Measurements from ENCODE around the gene SARDH.
"Not testable (repeated sequence)": the region's sequence is repeated elsewhere in the genome, so short reads cannot be mapped to it uniquely, and the experiment has no call there.

The SARDH gene

DNA sequence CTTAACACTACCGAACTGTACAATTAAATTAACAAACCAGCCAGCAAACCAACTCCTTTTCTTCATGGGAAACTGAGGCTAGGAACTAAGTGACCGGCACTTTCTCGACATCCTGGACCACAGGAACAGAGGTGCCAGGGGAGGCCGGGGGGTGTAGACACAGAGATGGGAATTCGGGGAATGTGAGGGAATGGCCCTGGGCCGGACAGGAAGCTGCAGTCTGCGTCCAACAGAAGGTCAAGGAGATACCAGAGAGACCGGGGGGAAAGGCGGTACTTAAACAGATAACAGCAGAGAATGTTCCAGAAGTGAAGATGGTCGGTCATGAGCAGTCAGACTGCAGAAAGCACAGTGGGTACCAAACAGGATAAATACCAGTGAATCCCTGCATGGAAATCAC is 61.7 kb downstream of the SARDH start:
- no peak for DNase-seq (ENCODE audit: insufficient read length, low spot score)
- no peak for FAIRE-seq

DNA sequence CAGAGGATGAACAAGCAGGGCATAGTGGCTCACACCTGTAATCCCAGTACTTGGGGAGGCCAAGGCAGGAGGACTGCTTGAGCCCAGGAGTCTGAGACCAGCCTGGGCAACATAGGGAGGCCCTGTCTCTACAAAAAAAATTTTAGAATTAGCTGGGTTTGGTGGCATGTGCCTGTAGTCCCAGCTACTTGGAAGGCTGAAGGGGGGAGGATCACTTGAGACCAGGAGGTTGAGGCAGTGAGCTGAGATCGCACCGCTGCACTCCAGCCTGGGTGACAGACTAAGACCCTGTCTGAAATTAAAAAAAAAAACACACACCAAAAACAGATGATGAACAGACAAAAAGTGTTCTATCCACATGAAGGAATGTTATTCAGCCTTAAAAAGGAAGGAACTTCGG is 62.4 kb downstream of the SARDH start:
- not testable (repeated sequence) for FAIRE-seq

DNA sequence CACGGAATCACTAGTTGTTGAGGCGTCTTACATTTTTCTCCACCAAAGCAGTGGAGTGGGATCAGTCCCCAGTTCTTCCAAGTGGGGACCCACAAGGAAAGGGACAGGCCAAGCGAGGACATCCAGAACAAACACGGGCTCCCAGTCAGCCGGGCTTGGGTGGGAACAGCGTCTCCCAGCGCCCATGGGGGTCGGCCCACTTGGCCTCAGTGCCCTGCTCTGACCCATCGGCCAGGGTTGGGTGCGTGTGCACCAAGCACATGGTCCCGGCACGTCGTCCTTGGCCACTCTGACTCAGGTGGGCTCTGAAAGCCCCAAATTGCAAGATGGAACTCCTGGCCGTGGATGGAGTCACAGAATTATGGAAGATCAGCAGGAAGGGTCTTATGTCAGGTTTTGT is 64.1 kb downstream of the SARDH start:
- no peak for FAIRE-seq

More for the DNA sequence above, 62.4 kb downstream of the SARDH start:
- DNase-seq (ENCODE audit: insufficient read length, low spot score) = not testable (repeated sequence)

DNA sequence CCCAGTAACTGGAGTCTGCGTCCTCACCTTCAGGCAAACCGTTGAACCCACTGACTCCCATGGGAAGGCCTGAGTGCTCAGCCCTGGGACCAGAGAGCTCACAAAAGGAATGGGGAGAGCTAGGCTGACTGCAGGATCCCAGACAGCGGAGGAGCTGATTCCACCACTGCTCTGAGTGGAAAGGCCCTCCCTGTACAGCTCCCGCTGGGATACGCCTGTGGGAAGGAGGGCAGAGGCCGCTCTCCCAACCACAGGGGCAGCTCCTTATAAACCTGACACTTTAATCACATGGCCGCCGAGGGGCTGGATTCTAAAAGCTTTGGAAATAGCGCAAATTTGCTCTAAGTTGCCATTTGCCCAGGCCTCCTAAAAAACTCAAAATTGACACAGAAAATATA is 64.9 kb downstream of the SARDH start:
- no peak for DNase-seq (ENCODE audit: insufficient read length, low spot score)
- no peak for FAIRE-seq

More for the DNA sequence above, 64.1 kb downstream of the SARDH start:
- DNase-seq (ENCODE audit: insufficient read length, low spot score) = no peak

DNA sequence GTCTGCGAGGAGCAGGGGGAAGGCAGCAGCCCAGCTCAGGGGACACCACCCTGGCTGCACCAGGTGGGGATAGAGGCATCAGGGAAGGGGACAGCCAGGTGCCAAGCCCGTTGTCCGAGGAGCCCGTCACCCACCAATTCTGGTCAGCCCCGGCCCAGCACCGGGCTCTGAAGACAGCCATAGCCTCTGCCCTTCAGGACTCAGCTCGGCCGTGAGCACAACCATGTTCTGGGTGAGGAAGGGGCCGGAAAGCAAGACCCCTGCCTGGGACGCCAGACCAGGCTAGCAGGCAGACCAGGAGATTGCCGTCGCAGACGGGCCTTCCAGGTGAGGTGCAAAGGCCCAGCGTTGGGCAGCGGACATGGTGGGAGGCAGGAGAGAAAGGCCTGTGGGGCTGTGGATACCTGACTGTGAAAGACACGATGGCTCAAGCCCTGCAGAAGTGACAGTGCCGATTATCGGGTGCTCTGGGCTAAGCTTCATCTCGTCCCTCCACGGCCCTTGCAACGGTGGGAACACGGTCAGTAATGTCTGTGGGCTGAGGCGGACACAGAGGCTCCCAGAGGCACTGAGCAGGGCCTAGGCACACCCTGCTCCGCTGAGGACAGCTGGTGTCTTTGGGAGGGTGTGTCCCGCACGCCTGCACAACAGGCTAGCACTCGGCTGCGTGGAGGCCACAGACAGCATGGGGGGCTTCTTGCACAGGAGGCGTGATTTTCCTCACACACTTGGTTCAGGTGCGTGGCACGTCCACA is 65.5 kb downstream of the SARDH start:
- FAIRE-seq = no peak

DNA sequence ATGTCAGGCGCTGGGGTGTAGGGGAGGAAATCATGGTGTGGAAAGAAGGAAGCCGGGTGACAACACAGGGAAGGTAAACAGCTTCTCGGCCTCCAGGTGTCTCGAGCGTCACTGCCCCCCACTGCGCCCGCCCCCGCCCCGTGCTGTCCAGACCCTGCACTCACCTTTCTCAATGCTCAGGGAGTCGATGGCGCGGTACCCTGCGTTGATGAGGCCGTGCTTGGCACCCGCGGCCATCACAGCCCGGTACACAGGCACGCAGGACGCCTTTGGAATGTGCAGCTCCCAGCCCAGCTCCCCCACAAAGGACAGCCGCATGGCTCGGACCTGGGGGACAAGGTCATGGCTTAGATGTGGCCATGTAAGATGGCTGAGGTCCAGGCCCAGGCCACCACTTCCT is 66.8 kb downstream of the SARDH start:
- DNase-seq (ENCODE audit: insufficient read length, low spot score) = no peak
- no peak for FAIRE-seq

More for the DNA sequence above, 65.5 kb downstream of the SARDH start:
- no peak for DNase-seq (ENCODE audit: insufficient read length, low spot score)

DNA sequence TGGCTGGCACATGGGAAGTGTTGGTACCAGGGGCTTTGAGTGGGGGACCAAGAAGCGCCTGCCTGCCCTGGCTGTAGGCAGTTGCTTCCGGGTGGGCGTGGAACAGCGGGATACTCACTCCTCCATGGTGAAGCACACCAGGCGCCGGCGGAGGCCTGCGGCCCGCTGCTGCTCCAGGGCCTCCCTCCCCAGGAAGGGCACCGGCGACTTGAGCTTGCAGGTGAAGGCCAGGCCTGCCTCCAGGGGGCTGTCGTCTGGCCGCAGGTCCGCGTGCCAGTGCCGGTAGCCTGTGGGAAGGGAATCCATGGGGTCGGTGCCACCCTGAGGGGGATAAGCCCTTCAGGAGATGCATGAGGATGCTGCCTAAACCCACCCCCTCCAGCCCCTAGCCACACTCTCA is 67.7 kb downstream of the SARDH start:
- no peak for FAIRE-seq
- DNase-seq (ENCODE audit: insufficient read length, low spot score) = no peak

DNA sequence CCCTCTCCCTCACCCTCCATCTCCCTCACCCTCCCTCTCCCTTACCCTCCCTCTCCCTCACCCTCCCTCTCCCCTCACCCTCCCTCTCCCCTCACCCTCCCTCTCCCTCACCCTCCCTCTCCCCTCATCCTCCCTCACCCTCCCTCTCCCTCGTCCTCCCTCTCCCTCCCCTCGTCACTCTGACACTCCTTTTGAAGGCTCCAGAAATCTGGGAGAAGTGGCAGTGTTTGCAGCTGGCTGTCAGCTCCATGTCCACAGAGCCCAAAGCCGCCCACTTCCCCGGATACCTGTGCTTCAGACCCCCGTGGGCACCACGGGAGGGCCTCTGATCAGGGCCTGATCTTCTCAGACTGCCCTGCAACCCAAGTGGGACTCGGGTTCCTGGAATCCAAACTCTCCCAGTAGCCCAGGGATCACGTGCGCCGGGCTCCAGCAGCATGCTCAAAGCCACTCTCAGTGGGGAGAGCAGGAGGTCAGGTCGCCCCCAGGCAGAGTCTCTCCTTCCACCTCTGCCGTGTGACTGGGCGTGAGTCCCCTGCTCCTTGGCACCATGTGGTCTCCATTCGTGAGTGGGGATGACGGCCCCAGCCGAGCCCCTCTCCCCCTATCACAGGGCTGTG is 68.9 kb downstream of the SARDH start:
- DNase-seq (ENCODE audit: insufficient read length, low spot score) (no peak), FAIRE-seq (no peak)

DNA sequence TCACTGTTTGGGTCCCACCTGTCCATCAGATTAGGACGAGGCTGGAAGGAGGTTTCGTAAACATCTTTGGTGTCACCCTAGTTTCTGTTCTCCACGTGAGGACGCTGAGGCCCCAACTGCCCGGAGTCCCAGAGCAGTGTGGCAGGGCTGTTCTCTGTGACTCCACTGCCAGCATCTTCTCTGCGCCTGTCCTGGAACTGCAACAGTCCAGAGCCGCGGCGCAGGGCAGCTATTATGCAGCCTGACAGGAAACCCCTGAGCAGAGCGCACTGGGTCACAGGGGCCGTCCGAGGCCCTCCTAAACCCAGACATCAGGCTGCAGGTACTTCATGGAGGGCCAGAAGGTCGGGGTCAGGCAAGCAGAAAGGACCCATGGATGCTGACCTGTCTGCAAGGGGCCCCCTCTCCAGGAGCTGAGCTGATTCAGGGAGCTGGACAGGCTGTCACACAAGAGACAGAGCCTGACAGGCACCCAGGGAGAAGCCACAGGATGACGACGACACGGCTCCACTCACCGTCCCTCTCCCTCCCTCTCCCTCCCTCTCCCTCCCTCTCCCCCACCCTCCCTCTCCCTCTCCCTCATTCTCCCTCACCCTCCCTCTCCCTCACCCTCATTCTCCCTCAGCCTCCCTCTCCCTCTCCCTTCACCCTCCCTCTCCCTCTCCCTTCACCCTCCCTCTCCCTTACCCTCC is 70.2 kb downstream of the SARDH start:
- DNase-seq (ENCODE audit: insufficient read length, low spot score) = no peak
- FAIRE-seq = no peak

DNA sequence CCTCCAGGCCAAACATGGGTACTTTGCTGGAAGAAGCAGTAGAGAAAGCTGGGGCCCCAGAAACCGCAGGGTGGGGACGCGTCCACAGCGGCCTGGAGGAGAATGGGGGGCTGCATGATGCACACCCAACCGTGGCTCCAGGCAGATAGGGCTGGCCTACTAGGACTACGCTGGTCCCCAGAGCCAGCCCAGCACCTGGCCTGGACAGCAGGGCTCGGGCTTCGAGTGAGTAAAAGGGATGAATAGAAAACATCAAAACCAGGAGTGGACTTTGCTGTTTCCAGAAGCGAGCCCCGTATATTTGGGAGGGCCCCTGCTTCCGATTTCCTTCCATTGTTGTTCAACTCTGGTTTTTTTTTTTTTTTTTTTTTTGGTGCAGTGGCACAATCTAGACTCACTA is 71.3 kb downstream of the SARDH start:
- FAIRE-seq = no peak

DNA sequence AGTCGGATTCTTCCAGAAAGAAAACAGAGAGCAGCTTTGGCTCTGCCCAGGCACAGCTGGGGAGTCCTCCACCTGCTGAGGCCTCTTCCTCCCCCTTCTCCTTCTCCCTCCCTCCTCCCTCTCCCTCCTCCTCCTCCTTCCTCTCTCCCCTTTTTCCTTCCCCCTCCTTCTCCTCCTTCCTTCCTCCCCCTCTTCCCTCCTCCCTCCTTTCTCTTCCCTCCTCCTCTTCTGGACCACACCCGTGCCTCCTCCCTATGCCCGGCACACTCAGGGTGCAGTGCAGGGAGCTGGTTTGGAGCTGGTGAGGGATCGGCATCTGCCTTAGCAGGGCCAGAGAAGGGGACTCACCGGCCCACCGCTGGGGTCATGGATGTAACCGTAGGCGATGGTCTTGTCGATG is 71.8 kb downstream of the SARDH start:
- DNase-seq (ENCODE audit: insufficient read length, low spot score) (no peak), FAIRE-seq (no peak)

More for the DNA sequence above, 71.3 kb downstream of the SARDH start:
- no peak for DNase-seq (ENCODE audit: insufficient read length, low spot score)

DNA sequence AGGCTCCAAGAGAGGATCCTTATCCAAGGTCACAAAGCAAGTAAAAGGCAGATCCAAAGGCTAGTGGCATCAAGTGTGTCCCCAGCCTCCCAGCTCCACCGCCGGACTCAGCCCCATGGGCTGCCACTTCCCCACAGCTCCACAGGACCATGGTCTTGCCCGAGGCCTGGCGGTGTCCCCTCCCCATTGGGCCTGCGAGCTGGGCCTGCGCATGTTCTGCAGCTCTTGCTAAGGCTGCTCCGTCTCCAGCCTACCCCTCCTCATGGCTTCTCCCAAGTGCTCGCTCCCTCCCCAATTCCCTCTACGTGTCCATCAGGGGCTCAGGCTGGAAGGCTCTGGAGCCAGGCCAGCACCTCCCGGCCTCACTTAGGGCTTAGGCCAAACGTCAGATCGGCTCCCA is 72.6 kb downstream of the SARDH start:
- no peak for FAIRE-seq
- DNase-seq (ENCODE audit: insufficient read length, low spot score) = no peak

DNA sequence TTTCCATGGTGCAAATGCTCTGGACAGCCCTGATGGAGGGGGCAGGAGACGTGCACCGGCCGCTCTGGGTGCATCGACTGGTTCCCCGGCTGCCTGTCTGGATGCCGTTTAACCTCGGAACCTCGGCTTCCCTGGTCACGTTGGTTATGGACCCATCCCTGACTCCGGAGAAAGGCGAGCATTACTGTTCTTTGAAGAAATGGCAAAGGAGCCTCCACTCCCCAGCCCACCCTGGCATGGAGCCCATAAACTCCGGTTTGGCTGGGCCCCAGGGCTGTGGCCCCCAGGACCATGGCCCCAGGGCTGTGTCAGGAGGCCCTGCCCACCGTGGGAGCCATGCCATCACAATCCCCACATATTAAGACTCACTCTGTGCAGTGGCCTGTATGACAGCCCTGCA is 73.1 kb downstream of the SARDH start:
- FAIRE-seq (no peak), DNase-seq (ENCODE audit: insufficient read length, low spot score) (no peak)

DNA sequence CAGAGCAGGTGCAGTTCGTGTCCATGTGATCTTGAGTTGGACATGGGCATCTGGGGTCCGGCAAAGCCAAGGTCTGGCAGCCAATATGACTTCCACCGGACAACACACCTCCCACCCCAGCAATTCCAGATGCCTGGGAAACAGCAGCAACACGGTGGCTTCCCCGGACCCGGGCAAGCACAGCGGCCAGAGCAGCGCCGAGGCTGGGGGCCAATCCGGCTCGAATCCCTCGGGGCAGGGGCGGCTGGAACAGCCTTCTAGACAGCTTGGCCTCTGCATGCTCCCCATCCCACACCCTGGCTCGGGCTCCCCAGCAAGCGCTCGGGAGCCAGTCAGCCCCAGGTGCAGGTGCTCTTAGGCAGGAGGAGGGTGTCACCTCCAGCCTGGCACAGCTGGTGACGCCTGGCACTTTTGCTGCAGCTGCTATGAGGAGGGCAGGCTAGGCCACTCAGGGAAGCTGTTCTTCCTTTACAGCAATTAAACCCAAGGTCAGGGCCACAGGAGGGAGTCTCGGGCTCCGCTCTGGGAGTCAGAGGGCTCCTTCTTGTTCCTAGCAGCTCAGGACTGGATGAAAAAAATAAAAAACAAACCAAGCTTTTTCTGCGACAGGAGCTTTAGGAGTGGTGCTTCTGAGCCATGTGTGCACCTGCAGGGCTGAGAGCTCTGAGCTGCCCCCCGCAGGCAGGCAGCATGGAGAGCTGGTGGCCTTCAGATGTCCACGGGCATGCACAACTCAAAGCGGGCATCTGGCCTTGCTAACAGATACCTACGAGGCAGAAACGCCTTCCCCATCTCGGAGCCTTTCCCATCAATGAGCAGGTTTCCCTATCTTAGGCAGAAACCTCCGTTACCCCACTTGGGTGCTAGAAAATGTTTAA is 73.7 kb downstream of the SARDH start:
- DNase-seq (ENCODE audit: insufficient read length, low spot score) (no peak), FAIRE-seq (no peak)

DNA sequence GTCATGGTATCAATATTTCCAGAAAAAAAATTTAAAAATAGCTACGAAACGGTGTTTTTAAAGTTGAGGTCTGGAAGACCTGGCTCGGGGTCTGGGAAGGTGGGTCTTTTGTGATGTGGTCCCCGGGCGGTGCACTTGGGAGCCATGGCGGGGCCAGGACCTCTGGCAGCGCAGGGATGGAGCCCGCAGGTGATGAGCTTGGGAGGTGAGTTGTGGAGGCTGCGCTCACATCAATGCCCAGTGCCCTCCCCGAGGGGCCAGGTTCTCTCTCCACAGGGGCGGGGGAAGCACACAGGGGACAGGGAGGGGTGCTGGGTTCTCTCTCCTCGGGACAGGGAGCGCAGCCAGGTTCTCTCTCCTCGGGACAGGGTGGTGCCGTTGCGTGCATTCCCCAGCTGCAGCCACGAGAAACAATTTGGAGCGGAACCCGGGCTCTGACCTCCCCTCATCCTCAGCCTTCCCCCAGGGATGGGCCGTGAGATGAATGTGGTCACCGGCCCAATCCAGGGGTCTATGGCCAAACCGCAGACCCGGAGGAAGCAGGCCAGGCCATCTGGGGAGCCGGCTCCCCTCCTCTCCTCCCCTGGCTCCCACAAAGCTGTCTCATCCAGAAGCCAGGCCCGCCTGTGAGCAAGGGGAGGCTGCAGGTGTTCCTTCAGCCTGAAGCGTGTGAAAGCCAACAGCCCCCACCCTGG is 76.2 kb downstream of the SARDH start:
- DNase-seq (ENCODE audit: insufficient read length, low spot score) (no peak), FAIRE-seq (no peak)

DNA sequence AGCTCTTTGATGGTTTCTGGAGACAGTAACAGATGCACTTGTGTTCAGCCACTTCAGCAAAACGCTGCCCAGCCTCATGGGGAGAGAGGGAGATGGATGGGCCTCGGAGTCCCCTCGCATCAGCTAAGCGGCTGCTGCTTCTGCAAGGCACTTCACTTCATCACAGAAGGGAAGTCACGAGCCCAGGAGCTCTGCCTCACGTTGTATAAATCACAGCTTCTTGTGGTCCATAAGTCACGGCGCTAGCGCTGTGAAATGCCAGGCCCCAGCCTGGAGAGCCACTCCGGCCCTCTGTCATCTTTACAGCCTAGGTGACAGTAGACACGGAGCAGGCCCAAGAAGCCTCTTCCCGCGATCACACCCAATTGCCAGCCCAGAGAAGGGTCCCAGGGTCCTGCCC is 78.6 kb downstream of the SARDH start:
- FAIRE-seq = no peak
- DNase-seq (ENCODE audit: insufficient read length, low spot score) = no peak

DNA sequence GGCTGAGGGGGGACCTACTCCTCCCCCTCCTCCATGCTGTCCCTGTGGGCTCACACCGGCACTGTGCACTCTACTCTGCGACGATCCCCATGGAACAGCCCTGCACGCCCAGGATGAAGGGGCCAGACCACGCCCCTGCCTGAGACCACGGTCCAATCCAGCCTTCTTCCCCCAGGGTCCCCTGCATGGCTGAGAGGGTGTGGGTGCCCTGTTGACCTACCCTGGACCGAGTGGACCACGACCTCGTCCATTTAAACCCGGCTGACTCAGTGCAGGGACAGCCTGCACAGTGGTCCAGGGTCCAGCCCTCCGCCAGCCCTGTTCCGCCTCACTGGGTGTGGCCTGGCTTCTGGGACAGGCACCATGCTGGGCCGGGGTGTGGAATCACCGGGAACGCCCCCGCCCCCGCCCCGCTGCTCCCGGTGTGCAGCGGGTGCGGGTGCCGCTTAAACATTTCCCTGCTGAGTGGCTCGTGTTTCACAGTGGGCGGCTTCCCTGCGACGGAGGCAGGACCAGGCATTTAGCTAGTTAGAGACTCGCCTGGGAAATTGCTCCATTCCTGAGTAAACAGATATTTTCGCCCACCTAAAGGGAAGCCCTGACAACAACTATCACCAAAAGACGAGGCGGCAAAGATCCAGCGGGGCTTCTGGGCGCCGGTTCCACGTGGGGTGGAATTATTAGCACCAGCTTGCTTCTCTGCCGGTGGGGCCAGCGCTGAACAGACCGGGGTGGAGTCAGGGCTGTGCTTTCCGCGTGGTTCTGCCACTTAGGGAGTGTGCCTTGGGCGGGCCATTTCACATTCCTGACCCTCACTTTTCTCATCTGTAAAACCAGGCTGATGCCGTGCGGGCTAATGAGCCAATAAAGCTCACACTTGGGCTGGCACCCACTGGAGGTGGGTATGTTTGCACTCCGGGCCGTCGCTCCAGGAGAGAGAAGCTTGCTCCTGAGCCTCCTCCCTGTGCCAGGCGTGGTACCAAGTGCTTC is 79.4 kb downstream of the SARDH start:
- FAIRE-seq = no peak

DNA sequence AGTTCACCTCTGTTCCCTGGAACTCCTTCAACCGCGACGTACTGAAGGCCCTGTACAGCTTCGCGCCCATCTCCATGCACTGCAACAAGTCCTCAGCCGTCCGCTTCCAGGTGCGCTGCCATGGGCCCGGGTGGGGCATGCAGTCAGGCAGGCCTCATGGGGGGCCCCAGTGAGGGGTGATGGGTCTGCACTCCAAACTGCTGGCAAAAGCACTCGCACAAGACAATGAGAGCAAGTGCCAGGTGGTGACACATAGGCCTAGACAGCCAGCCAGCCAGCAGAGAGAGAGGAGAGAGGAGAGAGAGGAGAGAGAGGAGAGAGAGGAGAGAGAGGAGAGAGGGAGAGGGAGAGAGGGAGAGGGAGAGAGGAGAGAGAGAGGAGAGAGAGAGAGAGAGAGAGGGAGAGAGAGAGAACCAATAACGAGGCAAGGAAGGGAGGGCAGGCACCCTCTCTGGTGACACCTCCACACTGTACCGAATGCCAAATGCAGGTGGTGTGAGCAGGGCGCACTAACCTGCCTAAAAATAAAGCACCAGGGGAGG is 81.0 kb downstream of the SARDH start:
- FAIRE-seq (no peak), DNase-seq (ENCODE audit: insufficient read length, low spot score) (no peak)

More for the DNA sequence above, 79.4 kb downstream of the SARDH start:
- DNase-seq (ENCODE audit: insufficient read length, low spot score) = no peak

Data from GM19239 (cell line).